DMS114 treated with DMSO at 0.1 percent for 48 hours (cell line): Measurements from ENCODE around the gene TRAPPC6A.

ENCODE experiments used
- DNase-seq: peaks from one replicate; lab custom pipeline; 2025; ENCODE audit not compliant: unreplicated experiment; lab: John Stamatoyannopoulos, UW

TRAPPC6A gene

DNA sequence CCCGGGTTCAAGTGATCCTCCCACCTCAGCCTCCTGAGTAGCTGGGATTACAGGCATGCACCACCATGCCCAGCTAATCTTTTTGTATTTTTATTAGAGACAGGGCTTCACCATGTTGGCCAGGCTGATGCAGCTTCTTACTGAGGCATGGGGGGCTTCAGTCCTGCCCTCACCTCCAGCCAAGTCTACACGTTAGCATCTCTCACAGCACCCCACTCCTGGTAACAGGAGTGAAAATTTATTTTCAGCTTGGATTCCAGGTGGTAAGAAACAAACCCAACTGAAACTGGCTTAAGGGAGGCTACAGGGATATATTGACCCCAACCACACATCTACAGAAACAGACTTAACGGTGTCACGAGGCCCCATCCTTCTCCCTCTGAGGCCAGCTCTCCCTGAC lies 27.9 kb downstream of the TRAPPC6A start:
- no peak for DNase-seq

DNA sequence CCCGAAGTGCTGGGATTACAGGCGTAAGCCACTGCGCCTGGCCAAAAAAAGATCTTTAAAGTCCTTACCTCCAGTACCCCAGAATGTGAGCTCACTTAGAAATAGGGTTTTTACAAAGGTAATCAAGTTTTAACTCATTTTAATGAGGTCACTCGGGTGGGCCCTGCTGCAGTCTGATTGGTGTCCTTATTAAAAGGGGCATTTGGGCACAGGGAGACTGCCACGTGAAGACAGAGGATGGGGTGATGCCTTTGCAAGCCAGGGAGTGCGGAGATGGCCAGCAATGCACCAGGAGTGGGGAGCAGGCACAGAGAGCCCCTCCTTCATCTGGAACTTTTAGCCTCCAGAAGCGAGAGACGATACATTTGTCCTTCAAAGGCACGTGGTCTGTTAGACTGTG lies 28.9 kb downstream of the TRAPPC6A start:
- no peak for DNase-seq

DNA sequence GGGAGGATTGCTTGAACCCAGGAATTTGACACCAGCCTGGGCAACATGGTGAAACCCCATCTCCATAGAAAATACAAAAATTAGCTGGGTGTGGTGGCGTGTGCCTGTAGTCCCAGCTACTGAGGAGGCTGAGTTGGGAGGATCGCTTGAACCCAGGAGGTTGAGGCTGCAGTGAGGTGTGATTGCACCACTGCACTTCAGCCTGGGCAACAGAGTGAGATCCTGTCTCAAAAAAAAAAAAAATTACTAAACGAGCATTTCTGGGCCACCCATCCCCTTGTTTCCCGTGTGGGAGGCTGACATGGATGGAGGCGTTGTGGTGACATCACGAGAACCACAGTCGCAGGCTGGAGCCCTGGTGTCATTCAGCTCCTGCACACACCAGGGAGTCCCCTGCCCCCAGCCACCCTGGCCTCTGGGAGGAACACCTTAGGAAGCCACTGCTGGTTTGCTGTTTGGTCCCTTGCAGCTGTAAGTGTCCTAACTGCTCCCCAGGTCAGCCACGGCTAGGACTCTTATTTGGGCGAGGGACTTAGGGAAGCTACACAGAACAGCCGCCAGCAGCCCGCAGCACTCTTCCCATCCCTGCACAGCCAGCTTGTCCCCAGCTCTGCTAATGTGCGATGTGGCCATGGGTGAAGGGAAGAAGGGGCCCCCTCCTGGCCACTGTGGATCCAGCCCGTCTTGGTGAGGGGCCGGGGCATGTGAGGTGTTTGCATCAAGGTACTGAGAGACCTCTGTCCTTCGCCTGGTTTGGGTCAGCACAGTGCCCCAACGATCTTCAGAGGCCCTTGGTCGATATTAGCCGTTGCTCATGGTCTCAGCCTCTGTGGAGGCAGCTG lies 30.0 kb downstream of the TRAPPC6A start:
- no peak for DNase-seq

DNA sequence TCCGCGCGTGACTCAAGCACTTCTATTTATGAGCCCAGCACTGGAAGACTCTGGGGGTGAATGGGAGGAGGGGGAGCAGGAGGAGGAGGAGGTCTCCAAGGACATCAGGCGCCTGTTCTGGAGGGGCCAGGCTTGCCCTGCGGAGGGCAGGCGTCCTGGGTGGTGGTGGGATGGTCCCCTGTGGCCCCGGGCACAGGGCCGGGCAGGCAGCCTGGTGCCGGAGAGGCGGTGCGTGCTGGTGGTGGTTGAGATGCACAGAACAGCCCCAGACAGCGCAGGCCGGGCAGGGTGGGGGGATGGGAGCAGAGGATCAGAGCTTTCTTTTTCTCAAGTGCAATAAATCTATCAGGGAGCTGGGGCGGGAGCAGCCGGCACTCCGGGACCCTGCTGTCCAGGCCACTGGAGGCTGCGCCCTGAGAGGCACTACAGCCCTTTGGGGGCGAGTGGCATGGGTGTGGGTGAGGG lies 31.3 kb downstream of the TRAPPC6A start:
- no peak for DNase-seq

DNA sequence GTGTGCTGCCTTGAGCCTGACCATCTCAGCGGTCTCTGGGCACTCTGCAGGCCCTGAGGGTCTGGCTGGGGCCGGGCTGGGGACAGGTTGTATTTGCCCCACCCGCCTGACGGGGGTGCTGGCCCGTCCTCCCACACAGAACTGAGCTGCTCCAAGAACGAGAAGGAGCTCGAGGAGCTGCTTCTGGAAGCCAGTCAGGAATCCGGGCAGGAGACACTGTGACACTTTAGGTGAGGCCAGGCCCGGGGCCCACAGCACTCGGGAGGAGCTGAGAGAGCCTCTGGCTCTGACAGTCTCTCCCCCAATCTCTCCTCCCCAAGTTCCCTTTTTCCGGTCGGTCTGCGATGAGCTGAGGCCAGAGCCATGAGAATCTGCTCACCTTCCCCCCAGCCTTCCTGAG lies 31.8 kb downstream of the TRAPPC6A start:
- no peak for DNase-seq

DNA sequence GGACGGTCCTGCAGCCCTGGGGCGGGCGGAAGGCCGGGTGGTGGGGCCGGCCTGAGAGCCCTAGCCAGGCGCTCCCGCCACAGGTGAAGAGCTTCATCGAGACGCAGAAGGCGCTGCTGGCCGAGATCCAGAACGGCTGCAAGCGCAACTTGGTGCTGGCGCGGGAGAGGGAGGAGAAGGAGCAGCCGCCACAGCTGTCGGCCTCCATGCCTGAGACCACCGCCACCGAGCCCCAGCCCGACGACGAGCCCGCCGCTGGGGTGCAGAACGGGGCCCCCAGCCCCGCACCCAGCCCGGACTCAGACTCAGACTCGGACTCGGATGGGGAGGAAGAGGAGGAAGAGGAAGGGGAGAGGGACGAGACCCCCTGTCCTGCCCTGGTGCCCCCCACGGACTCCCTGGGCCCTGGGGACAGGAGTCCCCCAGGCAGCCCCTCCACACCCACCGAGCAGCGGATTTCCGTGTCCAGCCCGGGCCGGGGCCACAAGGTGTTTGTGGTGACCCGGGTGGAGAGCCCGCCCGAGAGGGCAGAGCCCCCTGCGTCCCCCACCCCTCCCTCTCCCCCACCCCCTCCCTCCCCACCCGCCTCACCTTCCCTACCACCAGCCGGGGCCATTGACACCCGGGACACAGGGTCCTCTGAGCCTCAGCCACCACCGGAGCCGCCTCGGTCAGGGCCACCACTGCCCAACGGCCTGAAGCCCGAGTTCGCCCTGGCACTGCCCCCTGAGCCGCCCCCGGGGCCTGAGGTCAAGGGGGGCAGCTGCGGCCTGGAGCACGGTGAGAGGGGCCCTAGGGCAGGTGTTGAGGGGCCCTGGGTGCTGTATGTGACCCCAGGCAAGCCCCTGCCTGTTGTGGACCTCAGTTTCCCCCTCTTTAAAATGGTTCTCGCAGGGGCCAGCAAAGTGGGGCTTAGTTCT lies 32.5 kb downstream of the TRAPPC6A start:
- no peak for DNase-seq

DNA sequence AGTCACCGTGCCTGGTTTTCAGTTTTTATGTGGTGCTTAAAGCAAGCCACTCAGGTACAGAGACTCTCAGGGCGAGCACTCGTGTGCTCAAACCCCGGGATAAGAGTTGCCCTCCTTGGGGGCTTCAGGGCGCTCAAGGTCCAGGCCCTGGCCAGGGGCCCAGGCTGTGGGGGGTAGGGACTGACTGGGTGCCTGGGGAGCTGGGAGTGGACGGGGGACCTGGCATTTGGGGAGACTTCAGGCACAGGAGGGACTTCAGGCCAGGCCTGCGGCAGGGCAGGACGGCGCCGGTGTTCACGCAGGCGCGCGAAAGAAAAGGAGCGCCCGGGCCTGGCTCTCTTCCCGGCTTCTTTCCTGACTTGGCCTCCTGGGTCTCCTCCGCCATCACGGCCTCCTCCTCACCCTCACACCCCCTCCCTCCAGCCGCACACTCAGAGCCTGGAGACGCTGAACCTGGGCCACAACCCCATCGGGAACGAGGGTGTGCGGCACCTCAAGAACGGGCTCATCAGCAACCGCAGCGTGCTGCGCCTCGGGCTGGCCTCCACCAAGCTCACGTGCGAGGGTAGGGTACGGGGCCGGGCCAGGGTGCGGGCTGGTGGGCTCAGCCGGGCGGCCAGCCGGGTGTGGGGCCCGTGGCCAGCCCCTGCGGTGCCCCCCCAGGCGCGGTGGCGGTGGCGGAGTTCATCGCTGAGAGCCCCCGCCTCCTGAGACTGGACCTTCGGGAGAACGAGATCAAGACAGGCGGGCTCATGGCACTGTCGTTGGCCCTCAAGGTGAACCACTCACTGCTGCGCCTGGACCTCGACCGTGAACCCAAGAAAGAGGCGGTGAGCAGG lies 33.4 kb downstream of the TRAPPC6A start:
- DNase-seq, result no peak

DNA sequence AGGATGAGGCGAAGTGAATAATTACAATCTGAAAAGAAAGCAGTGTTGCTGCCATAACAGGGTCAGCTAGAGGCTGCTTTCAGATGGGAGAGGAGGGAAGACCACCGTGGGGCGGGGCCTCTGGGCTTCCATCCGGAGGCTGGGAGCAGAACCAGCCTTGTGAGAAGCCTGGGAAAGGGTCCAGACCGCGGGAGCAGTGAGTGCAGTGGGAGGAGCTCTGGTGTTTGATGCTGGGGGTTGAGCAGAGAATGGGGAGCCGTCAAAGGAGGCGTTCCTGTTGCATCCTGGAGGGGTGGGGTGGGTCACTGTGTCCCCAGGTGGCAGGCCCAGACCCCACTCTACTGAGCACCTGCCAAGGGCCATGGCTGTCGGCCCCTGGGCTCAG lies 35.3 kb downstream of the TRAPPC6A start:
- no peak for DNase-seq

DNA sequence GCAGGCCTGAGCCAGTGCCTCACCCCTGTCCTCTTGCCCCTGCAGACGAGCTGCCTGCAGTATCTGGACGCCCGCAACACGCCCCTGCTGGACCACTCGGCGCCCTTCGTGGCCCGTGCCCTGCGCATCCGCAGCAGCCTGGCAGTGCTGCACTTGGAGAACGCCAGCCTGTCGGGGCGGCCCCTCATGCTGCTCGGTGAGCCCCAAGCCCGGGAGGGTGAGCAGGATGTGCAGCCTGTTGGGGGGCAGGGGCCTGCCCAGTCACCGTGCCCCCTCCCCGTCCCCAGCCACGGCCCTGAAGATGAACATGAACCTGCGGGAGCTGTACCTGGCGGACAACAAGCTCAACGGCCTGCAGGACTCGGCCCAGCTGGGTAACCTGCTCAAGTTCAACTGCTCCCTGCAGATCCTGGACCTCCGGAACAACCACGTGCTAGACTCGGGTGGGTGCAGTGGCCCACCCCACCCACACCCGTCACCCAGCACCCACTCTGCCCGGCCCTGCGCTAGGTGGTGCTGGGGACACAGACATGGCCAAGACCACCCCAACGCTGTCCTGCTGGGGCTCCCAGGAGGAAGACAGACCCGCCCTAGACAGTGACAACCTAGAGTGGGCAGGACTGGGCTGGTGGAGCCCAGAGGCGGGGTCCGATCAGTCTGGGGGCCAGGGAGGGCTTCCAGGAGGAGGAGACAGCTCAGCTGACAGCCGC lies 35.9 kb downstream of the TRAPPC6A start:
- no peak for DNase-seq

DNA sequence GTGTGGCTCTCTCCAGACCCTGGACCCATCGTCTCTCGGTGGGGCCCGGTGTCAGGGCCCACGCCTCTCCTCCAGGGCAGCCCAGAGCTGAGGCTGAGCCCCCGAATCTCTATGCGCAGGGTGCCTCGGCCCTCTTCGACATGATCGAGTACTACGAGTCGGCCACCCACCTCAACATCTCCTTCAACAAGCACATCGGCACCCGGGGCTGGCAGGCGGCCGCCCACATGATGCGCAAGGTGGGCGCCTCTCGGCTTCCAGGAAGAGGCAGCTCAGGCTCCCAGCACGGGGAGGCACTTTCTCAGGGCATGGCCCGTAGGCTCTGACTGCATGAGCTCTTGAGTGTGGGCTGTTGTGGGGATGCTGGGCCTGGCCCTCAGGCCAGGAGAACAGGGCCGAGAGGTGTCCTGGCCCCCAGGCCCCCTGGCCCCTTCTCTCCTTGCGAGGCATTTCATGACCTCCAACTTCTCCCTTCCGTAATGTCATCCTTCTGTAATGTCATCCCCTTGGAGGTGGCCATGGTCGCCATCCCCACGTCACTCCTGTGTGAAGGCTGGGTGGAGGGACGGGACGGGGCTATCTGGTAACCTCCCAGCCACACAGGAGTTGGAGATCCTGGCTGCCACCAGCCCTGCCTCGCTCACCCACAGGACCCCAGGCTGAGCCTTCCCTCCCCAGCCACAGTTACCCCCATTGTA lies 36.7 kb downstream of the TRAPPC6A start:
- no peak for DNase-seq

DNA sequence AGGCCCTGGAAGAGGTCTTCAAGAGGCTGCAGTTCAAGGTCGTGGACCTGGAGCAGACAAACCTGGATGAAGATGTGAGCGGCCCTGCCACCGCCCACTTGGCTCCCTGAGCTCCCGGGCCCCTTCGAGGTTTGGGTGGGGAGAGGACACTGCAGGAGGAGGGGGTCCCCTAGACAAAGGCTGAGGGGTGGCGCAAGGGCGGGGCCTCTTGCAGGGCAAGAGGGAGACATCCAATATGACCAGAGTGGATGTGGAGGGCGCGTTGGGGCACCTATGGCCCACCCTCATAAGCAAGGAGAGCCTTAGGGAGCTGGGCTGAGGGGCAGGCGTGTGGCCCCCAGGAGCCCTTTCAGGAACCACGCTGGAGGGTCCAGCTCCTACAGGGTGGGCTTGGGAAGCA lies 37.5 kb downstream of the TRAPPC6A start:
- no peak for DNase-seq

DNA sequence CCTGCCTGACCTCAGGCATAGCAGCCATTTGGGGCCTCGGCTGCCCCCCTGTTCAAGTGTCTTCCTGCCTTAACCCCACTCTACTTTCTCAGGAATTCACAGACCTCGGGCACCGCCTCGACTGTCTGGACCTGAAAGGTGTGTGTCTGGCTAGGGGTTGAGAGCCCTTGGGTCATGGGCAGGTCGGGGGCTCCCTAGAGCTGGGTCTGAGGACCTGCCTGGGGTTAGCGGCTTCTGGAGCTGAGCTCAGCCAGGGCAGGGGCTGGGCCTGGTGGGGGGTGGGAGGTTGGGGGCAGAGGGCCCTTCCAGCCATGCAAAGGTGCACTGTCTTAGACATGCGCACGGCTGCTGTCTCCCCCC lies 37.9 kb downstream of the TRAPPC6A start:
- DNase-seq, result no peak

DNA sequence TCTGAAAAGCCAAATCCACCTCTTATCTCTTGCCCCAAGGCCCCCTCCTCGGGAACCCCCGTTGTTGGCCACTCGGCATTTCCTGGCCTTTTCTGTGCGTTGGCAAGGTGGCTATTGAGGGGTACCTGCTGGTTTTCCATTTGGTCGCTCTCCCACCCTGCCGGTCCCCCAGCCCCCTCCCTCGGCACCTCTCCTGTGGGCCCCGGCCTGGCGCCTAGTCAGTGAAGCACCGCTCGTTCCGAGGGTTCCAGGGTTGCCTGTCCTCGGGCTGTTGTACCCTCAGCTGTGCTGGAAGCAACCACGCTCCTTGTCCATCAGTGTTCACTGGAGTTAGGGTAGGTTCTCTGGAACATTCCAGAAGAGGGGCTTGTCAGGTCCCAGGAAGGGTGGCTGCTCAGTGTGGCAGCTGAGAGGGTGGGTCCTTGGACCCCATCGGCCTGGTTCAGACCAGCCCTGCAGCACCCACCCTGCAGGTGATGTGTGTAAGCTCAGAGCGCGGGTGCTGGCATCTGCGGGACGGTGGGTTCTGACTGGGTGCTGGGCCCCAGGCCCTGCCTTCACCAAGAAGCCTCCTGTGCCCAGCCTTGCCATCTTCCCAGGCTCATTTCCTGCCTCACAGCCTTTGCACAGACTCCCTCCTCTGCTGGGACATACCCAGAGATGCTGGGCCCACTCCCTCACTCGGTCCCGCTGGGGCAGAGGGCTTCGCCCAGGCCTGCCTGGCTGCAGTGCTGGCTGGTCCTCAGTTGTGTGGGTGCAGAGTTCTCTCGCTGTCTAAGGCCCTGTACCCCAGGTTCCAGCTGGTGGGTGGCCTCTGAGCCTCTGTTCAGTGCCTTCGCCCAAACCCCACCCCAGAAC lies 38.5 kb downstream of the TRAPPC6A start:
- no peak for DNase-seq

DNA sequence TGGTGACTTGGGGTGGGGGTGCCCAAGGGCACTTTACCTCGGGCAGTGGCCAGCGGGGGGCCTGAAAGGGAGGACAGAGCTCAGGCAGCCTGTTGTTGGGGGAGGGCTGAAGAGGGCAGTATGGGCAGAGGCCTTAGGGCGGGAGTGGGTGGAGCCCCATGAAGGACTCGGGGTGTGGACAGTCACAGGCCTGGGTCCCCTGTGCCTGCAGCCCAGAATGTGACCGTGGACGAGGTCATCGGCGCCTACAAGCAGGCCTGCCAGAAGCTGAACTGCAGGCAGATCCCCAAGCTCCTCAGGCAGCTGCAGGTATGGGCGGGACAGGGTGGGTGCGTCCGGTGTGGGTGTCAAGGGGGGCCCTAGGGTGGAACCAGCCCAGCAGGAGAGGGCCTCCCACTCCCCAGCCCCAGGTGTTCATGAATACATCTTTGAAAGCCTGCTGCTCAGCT lies 39.7 kb downstream of the TRAPPC6A start:
- no peak for DNase-seq

DNA sequence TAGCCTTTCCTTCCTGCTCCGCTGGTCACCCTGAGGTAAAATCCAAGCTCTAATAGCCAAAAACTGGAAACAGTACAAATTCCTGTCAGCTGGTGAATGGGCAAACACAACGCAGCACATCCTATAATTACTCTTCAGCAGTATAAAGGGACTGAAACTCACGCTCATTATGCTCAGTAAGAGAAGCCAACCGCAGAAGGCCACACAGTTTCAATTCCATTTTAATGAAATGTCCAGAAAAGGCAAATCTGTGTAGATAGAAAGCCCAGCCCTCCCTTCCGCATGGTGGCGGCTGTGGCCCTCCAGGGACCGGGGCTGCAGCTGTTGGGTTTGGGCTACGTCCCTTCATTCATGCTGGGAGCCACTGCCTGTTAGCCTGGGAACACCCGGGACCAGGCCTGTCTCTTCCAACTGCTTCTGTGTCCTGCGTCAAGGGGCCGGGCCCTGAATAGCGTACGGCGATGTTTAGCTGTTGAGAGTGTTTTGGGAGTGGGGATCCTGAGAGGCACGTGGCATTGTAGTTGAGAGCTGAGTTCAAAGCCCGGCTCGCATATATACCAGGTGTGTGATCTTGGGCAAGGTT lies 40.8 kb downstream of the TRAPPC6A start:
- DNase-seq, result no peak

DNA sequence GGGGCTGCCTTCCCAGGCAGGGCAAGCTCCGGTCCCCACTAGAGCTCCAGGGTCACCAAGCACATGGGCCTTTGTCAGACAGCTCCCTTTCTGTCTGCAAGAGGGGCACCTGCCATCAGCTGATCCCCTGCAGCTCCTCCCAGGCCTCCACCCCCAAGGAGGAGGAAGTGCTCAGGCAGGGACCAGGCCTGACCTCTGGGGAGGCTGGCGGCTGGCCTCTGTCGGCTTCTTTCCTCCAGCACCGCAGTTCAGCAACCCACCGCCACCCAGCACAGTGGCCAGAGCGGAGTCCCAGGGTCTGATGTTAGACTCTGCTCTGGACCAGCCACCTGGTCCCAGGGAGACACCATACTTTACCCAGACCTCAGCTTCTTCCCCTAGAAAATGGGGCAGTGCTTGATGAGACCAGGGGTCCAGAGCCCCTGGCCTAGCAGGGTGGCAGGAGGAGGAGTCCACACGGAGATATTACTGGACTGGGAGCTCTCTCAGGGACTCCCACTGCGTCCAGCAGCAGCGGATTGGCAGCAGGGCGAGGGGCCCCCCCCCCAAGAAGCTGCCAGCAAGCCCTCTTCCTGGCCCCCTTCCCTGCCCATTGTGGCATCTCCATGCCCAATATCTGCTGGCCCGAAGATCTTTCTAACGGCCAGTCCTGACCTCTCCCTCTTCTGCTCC lies 41.4 kb downstream of the TRAPPC6A start:
- no peak for DNase-seq

DNA sequence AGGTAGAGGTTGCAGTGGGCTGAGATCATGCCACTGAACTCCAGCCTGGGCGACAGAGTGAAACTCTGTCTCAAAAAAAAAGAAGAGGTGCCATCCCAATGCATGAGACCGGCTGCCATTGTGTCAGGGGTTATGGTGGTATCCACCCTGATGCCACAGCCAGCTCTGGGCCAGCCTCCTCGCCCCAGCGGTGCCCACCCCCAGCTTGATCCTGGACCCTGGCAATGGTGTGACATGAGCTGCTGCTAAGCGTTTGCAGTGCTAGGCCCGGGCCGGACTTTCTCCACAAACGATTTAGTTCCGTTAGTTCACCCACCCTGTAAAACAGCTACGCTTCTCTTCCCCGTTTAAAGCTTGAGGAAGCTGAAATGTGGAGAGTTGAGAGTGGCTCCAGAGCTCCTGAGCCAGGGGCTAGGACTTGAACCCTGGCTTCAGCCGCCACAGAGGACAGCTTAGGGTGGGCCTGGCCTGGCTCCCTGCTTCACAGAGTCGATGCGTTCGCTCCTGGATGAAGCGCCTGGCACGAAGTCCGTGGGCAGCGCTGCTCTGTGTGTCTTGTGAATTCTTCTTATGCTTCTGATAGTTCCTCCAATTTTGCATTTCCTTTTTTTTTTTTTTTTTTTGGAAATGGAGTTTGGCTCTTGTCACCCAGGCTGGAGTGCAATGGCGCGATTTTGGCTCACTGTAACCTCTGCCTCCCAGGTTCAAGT lies 42.7 kb downstream of the TRAPPC6A start:
- DNase-seq, result no peak
